ENCODE measurements around the gene ASPG.

The ASPG gene

DNA sequence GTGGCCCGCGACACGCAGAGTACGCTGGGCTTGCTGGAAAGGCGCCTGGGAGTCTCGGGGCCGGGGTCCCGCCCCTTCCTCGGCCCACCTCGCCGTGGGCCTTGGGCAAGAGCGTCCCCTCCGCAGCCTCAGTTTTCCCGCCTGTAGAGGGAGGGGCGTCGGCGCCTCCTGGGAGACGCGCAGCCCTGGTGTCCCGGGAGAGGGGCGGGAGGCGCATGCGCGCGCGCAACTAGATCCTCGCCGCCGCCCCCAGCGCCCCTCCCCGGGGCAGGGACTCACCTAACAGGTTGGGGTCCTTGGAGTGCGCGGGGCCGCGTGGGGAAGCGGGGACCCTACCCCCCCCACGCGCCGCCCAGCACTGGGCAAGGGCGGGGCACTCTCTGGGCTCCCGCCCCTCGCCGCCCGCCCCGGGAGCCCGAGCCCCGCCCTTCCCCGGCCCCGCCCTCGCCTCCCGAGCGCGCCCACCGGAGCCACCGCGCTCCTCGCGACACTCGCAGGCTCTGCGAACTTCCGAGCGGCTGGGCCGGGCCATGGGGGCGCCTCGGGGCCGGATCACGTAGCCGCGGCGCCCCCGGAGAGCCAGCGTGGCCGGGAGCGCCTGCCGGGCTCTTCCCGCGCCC lies 52.7 kb downstream of the ASPG start, which contains the start of gene KIF26A:
TSS of gene KIF26A (plus strand) at position 490 of the 620 bp plus-strand sequence. CDS start 136 bp downstream, outside the sequence.
- CTCF ChIA-PET = interaction anchor here (0.7 to 1.1 kb wide), 5 partner anchors 9 to 426 kb away, joined by 3 to 12 read pairs (median 3); no protein-coding TSS in a partner anchor
- POLR2A ChIA-PET = no interaction called here
- TF ChIP-seq, protein P1, sequence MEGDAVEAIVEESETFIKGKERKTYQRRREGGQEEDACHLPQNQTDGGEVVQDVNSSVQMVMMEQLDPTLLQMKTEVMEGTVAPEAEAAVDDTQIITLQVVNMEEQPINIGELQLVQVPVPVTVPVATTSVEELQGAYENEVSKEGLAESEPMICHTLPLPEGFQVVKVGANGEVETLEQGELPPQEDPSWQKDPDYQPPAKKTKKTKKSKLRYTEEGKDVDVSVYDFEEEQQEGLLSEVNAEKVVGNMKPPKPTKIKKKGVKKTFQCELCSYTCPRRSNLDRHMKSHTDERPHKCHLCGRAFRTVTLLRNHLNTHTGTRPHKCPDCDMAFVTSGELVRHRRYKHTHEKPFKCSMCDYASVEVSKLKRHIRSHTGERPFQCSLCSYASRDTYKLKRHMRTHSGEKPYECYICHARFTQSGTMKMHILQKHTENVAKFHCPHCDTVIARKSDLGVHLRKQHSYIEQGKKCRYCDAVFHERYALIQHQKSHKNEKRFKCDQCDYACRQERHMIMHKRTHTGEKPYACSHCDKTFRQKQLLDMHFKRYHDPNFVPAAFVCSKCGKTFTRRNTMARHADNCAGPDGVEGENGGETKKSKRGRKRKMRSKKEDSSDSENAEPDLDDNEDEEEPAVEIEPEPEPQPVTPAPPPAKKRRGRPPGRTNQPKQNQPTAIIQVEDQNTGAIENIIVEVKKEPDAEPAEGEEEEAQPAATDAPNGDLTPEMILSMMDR (IDR thresholded peaks at IDR 0.05; ENCODE audit: control extremely low read depth, extremely low read depth, low read depth, missing control alignments) = no peak
- no peak for DNase-seq (ENCODE audit: extremely low spot score)

DNA sequence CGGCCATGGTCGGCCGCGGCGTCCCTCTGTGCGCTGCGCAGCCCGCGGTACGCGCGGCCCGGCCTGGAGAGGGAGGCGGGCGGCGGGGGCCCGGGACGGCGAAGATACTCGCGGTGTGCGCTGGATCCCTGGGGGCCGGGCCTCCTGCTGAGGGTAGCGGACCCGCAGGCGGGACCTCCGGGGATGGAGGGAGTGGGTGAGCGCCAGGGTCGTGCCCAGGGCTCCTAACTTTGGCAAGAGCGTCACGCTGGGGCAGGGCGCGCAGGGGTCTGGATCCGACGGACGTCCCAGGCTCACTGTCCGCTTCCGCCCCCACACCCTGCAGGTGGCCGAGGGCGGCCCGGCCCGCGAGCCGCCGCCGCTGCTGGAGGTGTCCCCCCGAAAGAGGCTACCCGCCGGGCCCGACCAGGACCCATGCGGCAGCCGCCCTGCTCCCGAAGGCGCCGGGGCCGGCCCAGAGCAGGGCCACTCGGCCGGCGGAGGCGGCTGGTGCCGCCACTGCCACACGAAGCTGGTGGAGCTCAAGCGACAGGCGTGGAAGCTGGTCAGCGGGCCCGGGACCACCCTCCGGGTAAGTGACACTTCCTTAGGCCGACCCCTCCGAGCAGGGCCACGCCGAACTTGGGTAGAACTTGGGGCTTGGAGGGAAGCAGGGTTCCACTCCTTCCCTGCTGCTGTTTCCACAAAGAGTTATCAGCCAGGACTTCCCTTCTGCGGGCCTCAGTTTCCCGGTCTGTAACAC lies 53.4 kb downstream of the ASPG start:
- CTCF ChIA-PET = no interaction called here
- POLR2A ChIA-PET = no interaction called here
- TF ChIP-seq, protein P1 (IDR thresholded peaks at IDR 0.05; ENCODE audit: control extremely low read depth, extremely low read depth, low read depth, missing control alignments) = no peak
- no peak for DNase-seq (ENCODE audit: extremely low spot score)

DNA sequence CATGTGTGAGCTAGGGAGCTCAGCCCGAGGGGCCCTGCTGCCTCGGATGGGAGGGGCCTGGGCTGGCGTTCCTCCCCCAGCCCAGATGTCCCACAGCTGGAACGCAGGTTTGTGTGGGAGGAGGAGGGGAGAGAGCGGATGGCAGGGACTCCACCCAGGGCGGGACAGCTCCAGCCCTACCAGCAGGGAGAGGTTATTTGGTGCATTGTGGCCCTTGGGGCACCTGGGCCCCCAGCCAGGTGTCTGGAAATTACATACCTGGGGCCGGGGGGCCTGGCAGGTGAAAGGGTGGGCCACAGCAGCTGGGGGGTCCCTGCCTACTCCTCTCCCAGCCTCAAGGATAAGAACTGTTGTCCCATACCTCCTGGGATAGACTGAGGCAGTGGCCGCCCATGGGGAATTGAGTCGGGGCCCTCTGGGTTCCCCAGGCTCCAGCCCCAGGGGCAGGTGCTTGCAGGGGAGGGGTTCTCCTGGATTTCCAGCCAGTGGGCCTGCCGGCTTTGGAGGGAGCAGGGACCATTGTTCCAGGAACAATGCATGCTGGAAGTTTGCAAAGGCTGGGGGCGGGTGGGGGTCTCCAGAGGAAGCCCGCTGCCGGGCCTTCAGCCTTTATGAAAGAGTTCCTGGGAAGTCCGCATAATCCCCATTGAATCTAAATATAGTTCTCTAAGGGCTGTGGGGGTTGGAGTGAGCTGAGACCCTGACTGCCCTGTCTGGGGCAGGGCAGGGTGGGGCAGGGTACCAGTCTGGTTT lies 54.1 kb downstream of the ASPG start:
- TF ChIP-seq, protein P1 (IDR thresholded peaks at IDR 0.05; ENCODE audit: control extremely low read depth, extremely low read depth, low read depth, missing control alignments) = no peak
- POLR2A ChIA-PET = no interaction called here
- no peak for DNase-seq (ENCODE audit: extremely low spot score)
- CTCF ChIA-PET = interaction anchor here (1.0 to 1.3 kb wide), 2 partner anchors 423 to 425 kb away, joined by 3 to 4 read pairs; no protein-coding TSS in a partner anchor

DNA sequence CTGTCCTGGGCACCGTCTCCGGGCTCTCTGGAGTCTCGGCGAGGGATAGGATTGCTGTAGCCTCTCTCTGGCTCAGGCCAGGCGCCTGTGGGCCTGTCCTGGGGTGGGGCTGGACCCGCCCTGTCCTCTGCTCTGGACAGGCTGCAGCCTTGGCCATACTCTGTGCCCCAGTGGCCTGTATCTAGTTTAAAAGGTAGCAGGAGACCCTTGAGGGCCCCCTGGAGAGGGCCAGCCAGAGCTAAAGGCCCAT lies 54.6 kb downstream of the ASPG start:
- CTCF ChIA-PET = interaction anchor here (1.0 to 1.3 kb wide), 2 partner anchors 423 to 424 kb away, joined by 3 to 4 read pairs; no protein-coding TSS in a partner anchor
- DNase-seq (ENCODE audit: extremely low spot score) = no peak
- POLR2A ChIA-PET = no interaction called here
- TF ChIP-seq, protein P1 (IDR thresholded peaks at IDR 0.05; ENCODE audit: control extremely low read depth, extremely low read depth, low read depth, missing control alignments) = no peak

DNA sequence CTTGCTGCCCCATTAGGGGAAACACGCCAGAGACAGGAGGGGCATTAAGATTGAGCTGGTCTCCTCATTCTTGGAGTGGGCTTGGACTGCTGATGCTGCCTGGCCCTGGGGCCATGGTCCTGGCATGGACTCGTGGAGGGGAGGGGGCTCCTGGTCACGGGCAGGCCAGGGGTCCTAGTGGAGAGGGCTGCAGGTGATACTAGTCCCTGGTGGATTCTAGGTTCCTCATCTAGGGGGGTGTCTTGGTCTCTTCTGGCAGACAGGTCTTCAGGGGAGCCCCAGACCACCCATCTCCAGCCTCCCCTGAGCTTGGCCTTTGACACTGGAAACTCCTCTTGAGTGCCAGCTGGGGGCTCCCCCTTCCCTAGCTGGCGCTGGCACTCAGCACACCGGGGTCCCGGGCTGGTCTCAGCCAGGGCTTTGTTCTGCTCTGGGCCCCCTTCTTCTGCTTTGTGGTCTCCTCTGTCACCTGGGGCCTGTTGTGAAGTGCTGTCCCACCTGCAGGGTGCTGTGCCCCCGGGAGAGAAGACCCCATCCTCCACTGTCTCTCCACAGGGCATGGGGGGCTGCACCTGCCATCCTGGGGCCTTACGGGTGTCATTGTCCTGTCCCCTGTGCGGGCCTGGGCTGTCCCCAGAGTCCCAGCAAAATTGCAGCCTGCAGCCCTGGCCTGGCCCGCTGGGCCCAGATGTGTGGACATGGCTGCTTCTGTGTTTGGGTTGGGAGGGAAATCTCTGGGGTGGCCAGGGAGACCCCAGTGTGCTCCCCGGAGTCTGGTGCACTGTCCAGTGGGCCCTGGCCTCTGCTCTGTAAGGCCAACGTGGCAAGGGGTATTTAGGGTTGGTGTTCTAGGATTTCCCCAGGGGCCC lies 55.2 kb downstream of the ASPG start:
- TF ChIP-seq, protein P1 (IDR thresholded peaks at IDR 0.05; ENCODE audit: control extremely low read depth, extremely low read depth, low read depth, missing control alignments) = no peak
- no peak for DNase-seq (ENCODE audit: extremely low spot score)
- POLR2A ChIA-PET = no interaction called here
- CTCF ChIA-PET = interaction anchor here (1.0 to 1.4 kb wide), 3 partner anchors 422 to 424 kb away, joined by 3 to 5 read pairs (median 4); no protein-coding TSS in a partner anchor
